Measurements from ENCODE around the gene PLCD4.

- TF ChIP-seq, protein P1, sequence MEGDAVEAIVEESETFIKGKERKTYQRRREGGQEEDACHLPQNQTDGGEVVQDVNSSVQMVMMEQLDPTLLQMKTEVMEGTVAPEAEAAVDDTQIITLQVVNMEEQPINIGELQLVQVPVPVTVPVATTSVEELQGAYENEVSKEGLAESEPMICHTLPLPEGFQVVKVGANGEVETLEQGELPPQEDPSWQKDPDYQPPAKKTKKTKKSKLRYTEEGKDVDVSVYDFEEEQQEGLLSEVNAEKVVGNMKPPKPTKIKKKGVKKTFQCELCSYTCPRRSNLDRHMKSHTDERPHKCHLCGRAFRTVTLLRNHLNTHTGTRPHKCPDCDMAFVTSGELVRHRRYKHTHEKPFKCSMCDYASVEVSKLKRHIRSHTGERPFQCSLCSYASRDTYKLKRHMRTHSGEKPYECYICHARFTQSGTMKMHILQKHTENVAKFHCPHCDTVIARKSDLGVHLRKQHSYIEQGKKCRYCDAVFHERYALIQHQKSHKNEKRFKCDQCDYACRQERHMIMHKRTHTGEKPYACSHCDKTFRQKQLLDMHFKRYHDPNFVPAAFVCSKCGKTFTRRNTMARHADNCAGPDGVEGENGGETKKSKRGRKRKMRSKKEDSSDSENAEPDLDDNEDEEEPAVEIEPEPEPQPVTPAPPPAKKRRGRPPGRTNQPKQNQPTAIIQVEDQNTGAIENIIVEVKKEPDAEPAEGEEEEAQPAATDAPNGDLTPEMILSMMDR (conservative IDR thresholded peaks at IDR 0.05; ENCODE audit: low read length): no peak
- TF ChIP-seq EZH2phosphoT487 (IDR thresholded peaks at IDR 0.05; ENCODE audit: borderline replicate concordance): no peak
Measured at GRCh38 chr2:218623366-218623705, 15.6 kb downstream of the PLCD4 start.
